ENCODE data around the gene TBC1D13.

TBC1D13 gene

GRCh38 chr9:128807827-128808226 lies 20.8 kb downstream of the TBC1D13 start:
- H3K4me3 ChIP-seq (ENCODE audit: low read depth, low read length) = no peak overlapping the region
- no peak for TF ChIP-seq CTCF (IDR thresholded peaks at IDR 0.05; ENCODE audit: insufficient read depth, low read length, missing control alignments)
- DNase-seq (ENCODE audit: low read depth, low spot score) = no peak
- ChIA-PET POLR2A (no interaction called here), CTCF (interaction anchor here (2.5 kb wide), 1 partner anchor 10 kb away, joined by 13 read pairs; the partner anchor contains the start of gene ENDOG)

GRCh38 chr9:128808543-128808942 lies 21.5 kb downstream of the TBC1D13 start:
- no peak overlapping the region for H3K4me3 ChIP-seq (ENCODE audit: low read depth, low read length)
- TF ChIP-seq CTCF (IDR thresholded peaks at IDR 0.05; ENCODE audit: insufficient read depth, low read length, missing control alignments) = no peak
- no peak for DNase-seq (ENCODE audit: low read depth, low spot score)
- ChIA-PET CTCF (interaction anchor here (2.1 to 2.5 kb wide), 2 partner anchors 10 kb away, joined by 13 to 14 read pairs; partner anchors contain the start of gene ENDOG), POLR2A (interaction anchor here (0.9 kb wide), 1 partner anchor 10 kb away, joined by 3 read pairs; the partner anchor contains the start of gene ENDOG)

- CTCF ChIA-PET = interaction anchor here (2.1 kb wide), 1 partner anchor 9 kb away, joined by 14 read pairs; the partner anchor contains the start of gene ENDOG
- TF ChIP-seq CTCF (IDR thresholded peaks at IDR 0.05; ENCODE audit: insufficient read depth, low read length, missing control alignments) = no peak
- POLR2A ChIA-PET = interaction anchor here (0.9 kb wide), 1 partner anchor 9 kb away, joined by 3 read pairs; the partner anchor contains the start of gene ENDOG
- DNase-seq (ENCODE audit: low read depth, low spot score) = no peak
- no peak overlapping the region for H3K4me3 ChIP-seq (ENCODE audit: low read depth, low read length)
These were observed 22.1 kb downstream of the TBC1D13 start for GRCh38 chr9:128809036-128809599.

- ChIA-PET POLR2A (no interaction called here), CTCF (interaction anchor here (1.0 to 2.1 kb wide), 3 partner anchors 9 to 77 kb away, joined by 3 to 14 read pairs (median 4); partner anchors contain the start of gene ENDOG)
- no peak overlapping the region for H3K4me3 ChIP-seq (ENCODE audit: low read depth, low read length)
- no peak for TF ChIP-seq CTCF (IDR thresholded peaks at IDR 0.05; ENCODE audit: insufficient read depth, low read length, missing control alignments)
- DNase-seq (ENCODE audit: low read depth, low spot score) = no peak
These were observed 22.8 kb downstream of the TBC1D13 start for GRCh38 chr9:128809831-128810230.

- ChIA-PET POLR2A (no interaction called here), CTCF (interaction anchor here (1.0 to 2.1 kb wide), 4 partner anchors 8 to 176 kb away, joined by 3 to 14 read pairs (median 4); partner anchors contain the start of gene ENDOG)
- TF ChIP-seq CTCF (IDR thresholded peaks at IDR 0.05; ENCODE audit: insufficient read depth, low read length, missing control alignments) = no peak
- no peak overlapping the region for H3K4me3 ChIP-seq (ENCODE audit: low read depth, low read length)
- DNase-seq (ENCODE audit: low read depth, low spot score) = no peak
These were observed 23.8 kb downstream of the TBC1D13 start for GRCh38 chr9:128810873-128811272.

- ChIA-PET POLR2A (interaction anchor here (0.7 to 1.3 kb wide), 7 partner anchors 9 to 122 kb away, joined by 3 to 13 read pairs (median 3); partner anchors contain the start of gene SPOUT1), CTCF (interaction anchor here (0.6 to 4.4 kb wide), 57 partner anchors 9 to 807 kb away, joined by 3 to 67 read pairs (median 4); partner anchors contain the start of genes KYAT1, LRRC8A, PKN3 and SH3GLB2)
- H3K4me3 ChIP-seq (ENCODE audit: low read depth, low read length) = peak within 1 kb of the TSS; percentile 61
- DNase-seq (ENCODE audit: low read depth, low spot score) = peak; percentile 67
- TF ChIP-seq CTCF (IDR thresholded peaks at IDR 0.05; ENCODE audit: insufficient read depth, low read length, missing control alignments) = peak; percentile 100
These were observed 31.2 kb downstream of the TBC1D13 start, which contains the start of gene ENDOG for GRCh38 chr9:128818099-128818838. Gene ENDOG (plus strand): TSS chr9:128818500. CDS start chr9:128818685, 185 bp downstream.

All from AG04449 (cell line).